Measurements from ENCODE around the gene CTF1.

Gene CTF1

DNA sequence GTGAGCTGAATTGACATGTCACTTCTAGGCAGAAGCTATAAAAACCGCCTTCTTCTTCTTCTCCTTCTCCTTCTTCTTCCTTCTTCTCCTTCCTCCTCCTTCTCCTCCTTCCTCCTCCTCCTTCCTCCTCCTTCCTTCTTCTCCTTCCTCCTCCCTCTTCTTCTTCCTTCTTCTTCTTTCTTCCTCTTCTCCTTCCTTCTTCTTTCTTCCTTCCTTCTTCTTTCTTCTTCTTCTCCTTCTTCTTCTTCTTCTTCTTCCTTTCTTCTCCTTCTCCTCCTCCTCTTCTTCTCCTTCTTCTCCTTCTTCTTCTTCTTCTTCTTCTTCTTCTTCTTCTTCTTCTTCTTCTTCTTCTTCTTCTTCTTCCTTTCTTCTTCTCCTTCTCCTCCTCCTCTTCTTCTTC, 22.2 kb downstream of the CTF1 start:
- no peak for DNase-seq (ENCODE audit: low read depth)
- H3K4me3 ChIP-seq (ENCODE audit: low read length): no peak overlapping the region

DNA sequence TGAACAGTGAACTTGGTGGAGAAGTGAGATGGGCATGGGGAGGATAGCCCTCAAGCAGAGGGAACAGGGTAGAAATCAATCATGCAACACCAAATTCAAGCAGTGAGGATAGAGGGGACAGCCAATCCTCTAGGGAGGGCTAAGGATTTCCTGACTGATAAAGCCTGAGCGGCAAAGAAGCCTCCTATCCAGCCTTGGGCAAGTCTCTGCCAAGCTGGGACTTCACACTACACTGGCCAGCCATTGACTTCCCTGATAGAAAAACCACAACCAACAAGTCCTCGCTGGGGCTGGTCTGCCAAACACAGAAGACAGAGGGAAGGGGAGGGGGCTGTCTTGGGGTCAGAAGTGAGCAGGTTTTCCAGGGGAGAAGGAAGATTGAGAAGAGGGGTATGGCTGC, 24.5 kb downstream of the CTF1 start:
- DNase-seq (ENCODE audit: low read depth): no peak
- no peak overlapping the region for H3K4me3 ChIP-seq (ENCODE audit: low read length)
- TF ChIP-seq, protein P1, sequence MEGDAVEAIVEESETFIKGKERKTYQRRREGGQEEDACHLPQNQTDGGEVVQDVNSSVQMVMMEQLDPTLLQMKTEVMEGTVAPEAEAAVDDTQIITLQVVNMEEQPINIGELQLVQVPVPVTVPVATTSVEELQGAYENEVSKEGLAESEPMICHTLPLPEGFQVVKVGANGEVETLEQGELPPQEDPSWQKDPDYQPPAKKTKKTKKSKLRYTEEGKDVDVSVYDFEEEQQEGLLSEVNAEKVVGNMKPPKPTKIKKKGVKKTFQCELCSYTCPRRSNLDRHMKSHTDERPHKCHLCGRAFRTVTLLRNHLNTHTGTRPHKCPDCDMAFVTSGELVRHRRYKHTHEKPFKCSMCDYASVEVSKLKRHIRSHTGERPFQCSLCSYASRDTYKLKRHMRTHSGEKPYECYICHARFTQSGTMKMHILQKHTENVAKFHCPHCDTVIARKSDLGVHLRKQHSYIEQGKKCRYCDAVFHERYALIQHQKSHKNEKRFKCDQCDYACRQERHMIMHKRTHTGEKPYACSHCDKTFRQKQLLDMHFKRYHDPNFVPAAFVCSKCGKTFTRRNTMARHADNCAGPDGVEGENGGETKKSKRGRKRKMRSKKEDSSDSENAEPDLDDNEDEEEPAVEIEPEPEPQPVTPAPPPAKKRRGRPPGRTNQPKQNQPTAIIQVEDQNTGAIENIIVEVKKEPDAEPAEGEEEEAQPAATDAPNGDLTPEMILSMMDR (conservative IDR thresholded peaks at IDR 0.05; ENCODE audit: low read length): no peak

More for the DNA sequence above, 22.2 kb downstream of the CTF1 start:
- TF ChIP-seq, protein P1 (conservative IDR thresholded peaks at IDR 0.05; ENCODE audit: low read length): no peak

DNA sequence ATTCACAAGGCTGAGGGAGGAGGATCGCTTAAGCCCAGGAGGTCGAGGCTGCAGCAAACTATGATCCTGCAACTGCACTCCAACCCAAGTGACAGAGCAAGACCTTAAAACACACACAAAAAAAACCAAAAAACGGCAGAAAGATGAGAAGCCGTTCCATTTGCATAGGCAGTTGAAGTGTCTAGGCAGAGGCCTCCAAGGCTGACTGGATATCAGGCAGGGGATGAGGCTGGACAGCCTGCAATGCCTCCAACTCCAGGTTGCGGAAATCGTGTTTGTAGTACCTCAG, 25.0 kb downstream of the CTF1 start:
- no peak for DNase-seq (ENCODE audit: low read depth)
- TF ChIP-seq, protein P1 (conservative IDR thresholded peaks at IDR 0.05; ENCODE audit: low read length): no peak
- peak overlapping the region; percentile 73 for H3K4me3 ChIP-seq (ENCODE audit: low read length)

DNA sequence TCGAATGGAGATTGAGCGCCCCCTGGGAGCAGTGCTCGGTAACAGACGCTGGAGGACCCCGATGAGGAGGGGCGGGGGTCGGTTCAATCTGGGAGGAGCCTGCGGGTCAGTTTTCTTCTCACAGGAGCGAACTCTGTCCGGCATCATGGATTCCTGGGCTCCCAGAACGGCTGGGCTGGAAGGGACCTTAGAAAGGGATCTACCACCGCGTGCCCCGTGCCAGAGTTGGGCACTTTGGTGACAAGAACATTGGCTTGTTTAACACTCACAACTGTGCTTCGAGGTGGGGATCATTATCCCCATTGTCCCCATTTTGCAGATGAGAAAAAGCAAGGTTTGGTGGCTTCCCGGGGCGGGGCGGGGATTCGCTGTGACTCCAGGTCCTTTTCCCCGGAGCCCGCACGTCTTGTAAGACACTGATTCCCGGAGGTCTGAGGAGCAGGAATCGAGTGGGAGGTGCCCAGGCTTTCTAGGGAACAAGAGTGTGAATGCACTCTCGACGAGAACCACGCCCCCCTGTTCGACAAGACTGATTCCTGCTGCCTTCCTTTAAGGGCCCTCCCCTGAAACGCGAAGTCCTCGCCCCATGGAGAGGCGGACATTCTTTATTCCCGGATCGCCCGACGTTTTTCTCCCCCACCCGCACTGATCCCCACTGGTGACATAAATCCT, 25.5 kb downstream of the CTF1 start:
- DNase-seq (ENCODE audit: low read depth): peak; percentile 79
- TF ChIP-seq, protein P1 (conservative IDR thresholded peaks at IDR 0.05; ENCODE audit: low read length): peak; percentile 88
- peak overlapping the region; percentile 73 for H3K4me3 ChIP-seq (ENCODE audit: low read length)

DNA sequence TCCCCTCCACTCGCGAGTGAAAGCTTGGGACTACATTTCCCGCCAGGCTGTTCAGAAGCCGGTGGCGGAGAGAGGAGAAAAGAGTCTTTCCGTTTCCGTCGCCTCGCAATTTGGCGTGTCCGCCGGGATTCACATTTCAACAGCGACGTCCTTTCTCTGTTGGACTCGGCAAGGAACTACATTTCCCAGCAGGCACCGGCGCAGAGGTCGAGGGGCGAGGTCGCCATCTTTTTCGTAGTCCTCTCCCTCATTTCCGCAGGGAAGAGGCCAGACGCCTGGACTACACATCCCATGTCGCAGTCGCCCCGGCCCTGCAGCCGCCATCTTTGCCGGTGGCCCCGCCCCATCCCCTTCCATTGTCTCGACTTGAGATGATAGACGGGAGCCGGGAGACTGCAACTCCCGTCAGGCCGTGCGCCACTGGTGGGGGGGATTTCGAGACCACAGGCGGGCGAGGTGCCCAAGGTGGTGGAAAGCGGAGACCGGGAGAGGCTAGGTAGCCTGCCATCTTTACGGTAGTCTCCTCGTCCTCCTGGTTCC, 26.1 kb downstream of the CTF1 start:
- H3K4me3 ChIP-seq (ENCODE audit: low read length): peak overlapping the region; percentile 98
- TF ChIP-seq, protein P1 (conservative IDR thresholded peaks at IDR 0.05; ENCODE audit: low read length): no peak
- DNase-seq (ENCODE audit: low read depth): peak; percentile 100

DNA sequence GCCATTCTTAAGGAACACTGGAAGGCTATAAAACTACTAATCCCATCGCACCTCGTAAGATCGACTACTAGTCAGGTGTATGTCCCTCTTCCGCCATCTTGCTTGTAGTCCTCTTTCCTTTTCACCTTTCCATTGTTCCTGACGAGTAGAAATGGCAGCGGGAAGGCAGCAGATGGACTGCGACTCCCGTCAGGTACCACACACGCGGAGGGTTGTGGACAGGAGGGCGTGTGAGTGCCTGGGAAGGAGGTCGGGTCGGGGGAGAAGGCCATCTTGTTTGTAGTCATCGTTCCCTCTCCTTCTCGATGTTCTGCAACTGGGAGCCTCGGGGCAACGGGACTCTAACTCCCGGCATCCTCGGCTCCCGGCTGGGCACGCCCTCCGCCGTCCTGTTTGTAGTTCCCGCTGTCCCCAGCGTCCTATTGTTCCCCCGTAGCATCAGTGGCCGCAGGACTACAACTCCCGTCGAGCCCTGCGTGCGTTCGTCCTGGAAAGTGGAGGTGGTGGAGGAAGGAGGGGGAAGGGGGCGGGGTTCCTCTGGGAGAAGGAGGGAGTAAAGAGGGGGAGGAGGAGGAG, 26.6 kb downstream of the CTF1 start:
- peak overlapping the region; percentile 98 for H3K4me3 ChIP-seq (ENCODE audit: low read length)
- DNase-seq (ENCODE audit: low read depth): peak; percentile 100
- TF ChIP-seq, protein P1 (conservative IDR thresholded peaks at IDR 0.05; ENCODE audit: low read length): no peak

DNA sequence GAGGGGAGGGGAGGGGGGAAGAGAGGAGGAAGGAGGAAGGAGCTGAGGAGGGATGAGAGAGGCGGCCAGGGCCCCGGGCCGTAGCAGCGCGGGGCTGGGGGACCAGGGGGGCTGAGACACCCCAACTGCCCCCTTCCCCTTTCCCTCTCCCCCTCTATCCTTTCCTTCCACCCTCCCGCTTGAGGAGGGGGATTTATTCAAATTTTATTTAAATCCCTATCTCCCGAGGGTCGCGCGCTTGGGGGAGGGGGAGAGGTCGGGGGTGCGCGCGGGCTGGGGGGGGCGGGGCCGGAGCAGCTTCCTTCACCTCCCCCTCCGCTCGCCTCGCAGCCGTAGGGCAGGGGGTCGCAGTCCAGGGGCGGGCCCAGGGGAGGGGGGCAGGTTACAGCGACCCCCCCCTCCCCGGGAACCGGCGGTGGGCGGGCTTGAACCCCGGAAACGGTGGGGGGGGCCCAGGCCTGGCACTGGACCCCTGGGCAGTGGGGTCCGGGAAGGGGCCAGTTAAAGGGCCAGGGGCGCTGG, 27.2 kb downstream of the CTF1 start, which contains the start of gene FBXL19:
FBXL19 (plus strand) TSS at position 19 of the 522 bp plus-strand sequence. CDS start 2,183 bp downstream, outside the sequence.
- DNase-seq (ENCODE audit: low read depth): no peak
- TF ChIP-seq, protein P1 (conservative IDR thresholded peaks at IDR 0.05; ENCODE audit: low read length): no peak

More for the DNA sequence above, 27.2 kb downstream of the CTF1 start, which contains the start of gene FBXL19:
- H3K4me3 ChIP-seq (ENCODE audit: low read length): peak within 1 kb of the TSS; percentile 98
